ENCODE data around the gene INMT.

The INMT gene

DNA sequence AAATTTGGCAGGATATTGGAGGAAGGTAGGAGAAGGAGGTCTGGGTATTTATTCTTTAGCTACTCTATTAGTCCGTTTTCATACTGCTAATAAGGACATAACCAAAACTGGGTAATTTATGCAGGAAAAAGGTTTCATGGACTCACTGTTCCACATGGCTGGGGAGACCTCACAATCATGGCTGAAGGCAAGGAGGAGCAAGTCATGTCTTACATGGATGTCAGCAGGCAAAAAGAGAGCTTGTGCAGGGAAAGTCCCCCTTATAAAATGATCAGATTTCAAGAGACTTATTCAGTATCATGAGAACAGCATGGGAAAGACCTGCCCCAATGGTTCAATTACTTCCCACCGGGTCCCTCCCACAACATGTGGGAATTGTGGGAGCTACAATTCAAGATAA lies 1.9 kb upstream of the INMT start:
- in situ Hi-C loops (cut with HindIII; ENCODE audit: low sequenced_read_pairs) = no loop called here

DNA sequence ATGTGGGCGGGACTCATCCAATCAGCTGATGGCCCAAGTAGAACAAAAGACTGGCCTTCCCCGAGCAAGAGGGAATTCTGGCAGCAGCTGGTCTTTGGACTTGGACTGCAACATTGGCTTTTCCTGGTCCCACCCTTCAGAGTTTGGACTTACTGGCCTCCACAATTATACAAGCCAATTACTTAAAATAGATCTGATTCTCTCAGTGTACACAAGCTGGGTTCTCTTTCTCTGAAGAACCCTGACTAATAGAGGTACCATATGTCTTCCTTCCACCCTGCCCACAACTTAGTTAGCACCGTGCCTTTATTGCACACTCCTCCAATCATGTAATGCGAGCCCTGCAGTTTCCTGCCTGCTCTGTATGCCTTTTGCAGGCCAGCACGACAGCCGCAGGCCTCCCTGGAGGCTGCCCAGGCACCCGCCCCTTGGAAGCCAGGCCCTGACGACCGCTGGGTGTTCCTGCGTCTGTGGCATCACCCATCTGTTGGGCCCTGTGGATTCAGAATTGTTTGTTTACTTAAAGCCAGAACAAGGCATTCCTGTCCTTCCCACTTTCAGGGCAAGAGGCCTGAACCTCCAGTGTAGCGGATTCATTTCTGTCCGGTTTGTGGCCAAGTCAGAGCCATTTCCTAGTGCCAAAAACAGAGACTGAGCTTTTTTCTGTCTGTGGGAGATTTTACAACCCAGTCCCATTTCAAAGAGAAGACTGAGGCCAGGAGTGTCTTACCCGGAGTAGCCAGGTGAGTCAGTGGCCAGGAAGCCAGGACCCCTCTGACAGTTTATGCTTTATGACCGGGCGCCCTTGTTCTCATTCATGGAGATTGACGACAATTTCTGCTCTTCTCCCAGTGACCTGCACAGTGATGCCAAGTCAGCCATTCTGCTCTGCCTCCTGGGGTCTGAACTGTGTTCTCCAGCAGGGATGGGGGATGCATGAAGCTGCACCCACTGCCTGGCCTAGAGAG lies 968 bp upstream of the INMT start:
- in situ Hi-C loops (cut with HindIII; ENCODE audit: low sequenced_read_pairs) = no loop called here

DNA sequence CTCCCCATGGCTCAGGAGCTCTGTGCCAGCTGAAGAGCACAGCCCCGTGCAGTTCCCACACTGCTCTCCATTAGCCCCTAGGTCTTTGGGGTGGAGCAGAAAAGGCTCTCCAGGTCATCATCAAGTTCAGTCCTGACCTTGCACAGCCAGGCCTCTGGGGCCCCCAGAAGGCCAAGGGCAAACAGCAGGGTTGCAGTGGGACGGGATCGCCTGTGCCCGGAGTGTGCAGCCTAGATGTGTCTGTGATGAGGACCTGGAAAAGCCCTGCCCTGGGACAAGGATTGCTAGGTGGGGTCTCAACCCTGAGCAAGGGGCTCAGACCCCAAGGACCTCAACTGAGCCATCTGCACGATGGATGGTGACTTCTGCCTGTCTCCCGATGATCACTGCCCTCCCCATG lies 549 bp downstream of the INMT start:
- in situ Hi-C loops (cut with HindIII; ENCODE audit: low sequenced_read_pairs) = no loop called here

DNA sequence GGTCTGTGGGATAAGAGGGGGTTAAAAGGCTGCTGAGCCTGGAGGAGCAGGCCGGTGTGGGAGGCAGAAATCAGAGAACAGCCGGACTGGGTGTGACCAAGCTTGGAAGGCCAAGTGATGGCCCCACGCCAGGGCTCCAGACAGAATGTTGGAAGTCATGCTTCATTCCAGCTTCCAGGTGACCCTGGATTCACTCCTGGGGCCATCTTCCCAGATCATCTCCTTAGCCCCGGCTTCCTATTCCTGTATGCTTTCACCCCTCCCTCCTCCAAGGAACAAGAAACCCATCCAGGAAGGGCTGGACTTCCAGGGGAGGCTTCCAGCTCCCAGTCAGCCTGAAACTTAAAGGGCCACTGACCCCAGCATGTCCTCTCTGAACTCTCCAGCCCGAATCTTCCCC lies 1.0 kb downstream of the INMT start:
- in situ Hi-C loops (cut with HindIII; ENCODE audit: low sequenced_read_pairs) = no loop called here

DNA sequence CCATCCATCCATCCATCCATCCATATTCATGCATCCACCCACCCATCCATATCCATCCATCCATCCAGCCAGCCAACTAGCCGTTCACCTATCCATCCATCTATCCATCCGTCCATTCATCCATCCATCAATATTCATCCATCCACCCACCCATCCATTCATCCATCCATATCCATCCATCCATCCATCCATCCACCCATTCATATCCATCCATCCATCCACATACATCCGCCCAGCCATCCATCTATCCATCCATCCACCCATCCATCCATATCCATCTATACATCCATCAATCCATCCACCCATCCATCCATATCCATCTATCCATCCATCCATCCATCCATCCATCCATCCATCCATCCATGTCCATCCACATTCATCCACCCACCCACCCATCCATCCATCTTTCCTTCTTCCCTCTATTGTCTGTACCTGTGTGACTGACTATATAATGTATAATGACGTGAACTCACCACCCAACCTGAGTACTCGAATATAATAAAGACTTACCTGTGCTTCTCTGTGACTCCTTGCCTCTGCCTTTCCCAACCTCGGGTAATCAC lies 2.5 kb downstream of the INMT start:
- in situ Hi-C loops (cut with HindIII; ENCODE audit: low sequenced_read_pairs) = no loop called here

- in situ Hi-C loops (cut with HindIII; ENCODE audit: low sequenced_read_pairs) = no loop called here
These were observed 3.6 kb downstream of the INMT start for GRCh38 chr7:30755384-30756154.

GRCh38 chr7:30757342-30757692 lies 5.4 kb downstream of the INMT start:
- in situ Hi-C loops (cut with HindIII; ENCODE audit: low sequenced_read_pairs) = no loop called here

DNA sequence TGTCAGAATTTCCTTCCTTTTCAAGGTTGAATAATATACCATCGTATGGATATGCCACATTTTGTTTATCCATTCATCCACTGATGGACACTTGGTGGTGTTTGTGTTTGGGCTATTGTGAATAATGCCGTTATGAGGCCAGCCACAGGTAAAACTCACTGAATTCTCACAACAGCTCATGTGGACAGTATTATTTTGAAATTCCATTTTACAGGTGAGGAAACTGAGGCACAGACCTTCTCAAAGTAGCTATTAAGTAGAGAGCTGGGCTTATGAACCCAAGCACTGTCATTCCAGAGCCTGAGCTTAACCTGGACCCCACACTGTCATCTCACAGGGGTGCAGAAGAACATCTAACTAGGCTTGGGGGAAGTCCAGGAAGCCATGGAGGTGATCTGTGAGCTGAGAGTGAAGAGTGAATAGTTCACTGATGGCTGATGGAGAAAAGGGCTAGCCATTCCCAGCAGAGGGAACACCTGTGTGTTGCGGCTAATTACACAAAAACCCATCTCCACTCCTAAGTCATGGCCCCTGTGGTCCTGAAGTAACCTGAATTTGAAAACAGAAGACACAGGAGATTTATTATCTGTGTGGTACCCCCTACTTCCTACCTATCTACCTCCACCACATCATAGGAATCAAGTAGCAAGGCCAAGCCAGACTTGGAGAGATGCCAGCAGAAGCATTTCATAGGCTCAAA lies 8.7 kb downstream of the INMT start:
- in situ Hi-C loops (cut with HindIII; ENCODE audit: low sequenced_read_pairs) = no loop called here

DNA sequence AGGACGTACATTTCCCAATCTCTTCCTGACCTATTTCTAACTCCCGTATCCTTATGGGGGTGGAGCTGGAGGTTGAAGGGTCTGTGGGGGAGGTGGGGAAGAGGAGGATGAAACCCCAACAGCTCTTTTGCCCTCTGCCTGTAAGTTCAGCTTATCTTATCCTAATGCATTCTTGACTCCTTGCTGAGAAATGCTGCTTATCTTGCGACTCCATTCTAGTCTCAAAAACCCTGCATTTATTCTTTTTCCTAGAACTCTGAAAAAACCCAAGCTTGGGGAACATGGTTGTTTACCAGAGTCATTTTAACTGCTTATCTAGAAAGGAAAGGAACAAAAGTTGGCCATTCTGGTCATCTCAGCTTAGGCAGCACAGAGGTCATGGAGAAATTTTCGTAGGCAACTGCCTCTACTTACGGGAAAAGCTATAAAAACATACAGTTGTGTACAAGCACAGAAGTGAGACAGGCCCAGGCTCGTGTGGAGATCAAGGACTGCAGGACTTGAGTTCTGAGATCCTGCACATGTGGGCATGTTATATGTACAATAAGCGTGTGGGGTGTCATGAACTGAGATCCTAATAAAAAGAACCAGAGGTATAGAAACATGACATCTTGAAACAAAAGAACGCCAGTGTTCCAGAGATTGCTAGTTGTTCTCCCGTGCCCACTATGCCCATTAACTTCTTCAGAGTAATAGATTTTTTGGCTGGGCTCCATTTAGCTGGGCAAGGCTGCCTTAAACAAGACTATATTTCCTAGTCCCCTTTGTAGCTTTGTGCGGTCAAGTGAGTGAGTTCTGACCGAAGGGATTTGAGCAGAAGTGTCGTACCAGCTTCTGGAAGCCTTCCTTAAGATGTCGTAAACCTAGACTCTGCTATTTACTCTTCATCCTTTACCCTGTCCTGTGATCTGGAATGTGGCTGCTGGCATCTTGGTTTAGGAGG lies 9.6 kb downstream of the INMT start:
- in situ Hi-C loops (cut with HindIII; ENCODE audit: low sequenced_read_pairs) = no loop called here

GRCh38 chr7:30764030-30764975 lies 12.4 kb downstream of the INMT start:
- in situ Hi-C loops (cut with HindIII; ENCODE audit: low sequenced_read_pairs) = no loop called here

- in situ Hi-C loops (cut with HindIII; ENCODE audit: low sequenced_read_pairs) = no loop called here
These were observed 13.5 kb downstream of the INMT start for GRCh38 chr7:30765408-30765807.

DNA sequence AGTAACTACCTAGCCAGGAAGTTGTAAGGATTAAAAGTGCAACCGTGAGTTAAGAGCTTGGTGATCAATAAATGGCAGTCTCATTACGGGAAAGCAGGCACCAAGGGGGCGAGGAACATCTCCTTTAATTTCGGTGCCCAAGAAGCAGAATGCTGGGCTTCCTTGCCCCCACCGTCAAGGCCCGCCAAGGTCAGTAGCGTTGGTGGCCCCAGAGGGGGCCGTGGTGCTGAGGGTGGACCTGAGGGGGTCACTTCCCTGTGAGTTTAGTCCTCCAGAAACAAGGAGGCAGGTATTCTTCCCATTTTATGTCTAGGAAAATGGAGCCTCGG lies 18.9 kb downstream of the INMT start:
- in situ Hi-C loops (cut with HindIII; ENCODE audit: low sequenced_read_pairs) = no loop called here

- in situ Hi-C loops (cut with HindIII; ENCODE audit: low sequenced_read_pairs) = no loop called here
These were observed 19.4 kb downstream of the INMT start, which contains the start of gene MINDY4 for GRCh38 chr7:30771174-30771879. MINDY4 (plus strand) TSS chr7:30771417; CDS start chr7:30771494, 77 bp downstream.

DNA sequence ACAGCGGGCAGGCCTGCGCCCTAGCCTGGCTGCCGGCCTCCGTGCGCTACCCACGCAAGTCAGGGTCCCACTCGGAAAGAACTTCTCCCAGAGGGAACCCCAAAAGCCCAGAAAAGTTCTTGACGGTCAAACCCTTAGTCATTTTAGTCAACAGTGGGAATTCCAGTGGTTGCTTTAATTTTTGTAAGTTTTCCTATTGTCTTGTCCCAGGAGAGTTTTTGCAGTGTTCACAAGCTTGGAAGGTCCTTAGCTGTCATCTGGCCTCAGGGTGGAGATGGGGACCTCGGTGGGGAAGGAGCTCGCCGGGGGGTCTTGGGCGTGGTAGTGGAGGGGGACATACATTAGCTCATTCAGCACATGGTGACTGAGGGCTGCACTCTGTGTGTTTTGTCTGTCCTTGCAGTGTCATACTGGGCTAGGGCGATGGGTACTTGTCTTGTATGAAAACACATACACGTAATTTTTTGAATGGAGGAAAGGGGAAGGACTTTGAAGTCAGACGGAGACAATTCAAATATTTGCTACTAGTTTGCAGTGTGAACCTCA lies 20.0 kb downstream of the INMT start:
- in situ Hi-C loops (cut with HindIII; ENCODE audit: low sequenced_read_pairs) = no loop called here

- in situ Hi-C loops (cut with HindIII; ENCODE audit: low sequenced_read_pairs) = no loop called here
These were observed 21.0 kb downstream of the INMT start for GRCh38 chr7:30772984-30773383.

DNA sequence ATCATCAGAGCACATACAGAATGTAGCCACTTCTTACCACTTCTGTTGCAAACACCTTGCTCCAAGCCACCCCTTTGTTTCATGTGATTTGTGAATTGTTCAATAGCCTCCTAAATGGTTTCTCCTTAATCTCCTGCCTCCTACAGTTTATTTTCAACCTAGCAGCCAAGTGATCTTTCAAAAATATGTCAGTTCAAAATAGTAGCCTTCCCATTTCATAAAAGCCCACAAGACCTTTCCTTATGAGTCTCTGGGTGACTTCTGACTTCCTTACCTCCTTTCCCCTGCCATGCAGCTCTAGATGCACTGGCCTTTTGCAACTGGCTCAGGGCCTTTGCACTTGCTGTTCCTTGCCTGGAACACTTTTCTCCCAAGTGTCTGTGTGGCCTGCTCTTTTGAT lies 24.1 kb downstream of the INMT start:
- in situ Hi-C loops (cut with HindIII; ENCODE audit: low sequenced_read_pairs) = no loop called here

GRCh38 chr7:30776971-30777370 lies 25.0 kb downstream of the INMT start:
- in situ Hi-C loops (cut with HindIII; ENCODE audit: low sequenced_read_pairs) = no loop called here
